ENCODE measurements around the gene RASAL3. TPM values are rescaled to one million over a fixed set of nuclear protein-coding genes. Genes with fewer than 3 reads are reported as not detected.

RASAL3 gene
- total and polyA plus RNA-seq, 2 of the 8 experiments (the other 6 are each of a cell fraction or from before 2014, with no cell fraction given), result 0.19 to 0.63 TPM

- no peak overlapping the region for H3K18ac ChIP-seq (ENCODE audit: extremely low read depth, low read length)
- POLR2A ChIA-PET (ENCODE audit: partially characterized antibody), result interaction anchor here (0.9 to 2.0 kb wide), 2 partner anchors 36 to 622 kb away, joined by 3 to 8 read pairs; partner anchors contain the start of genes AKAP8L and TPM4
- no peak overlapping the region for H4K5ac ChIP-seq (ENCODE audit: insufficient read length, low read depth, low read length)
- H3K4ac ChIP-seq (replicated peaks; ENCODE audit: insufficient read length, low read depth, low read length), result no peak overlapping the region
- H2BK12ac ChIP-seq (ENCODE audit: low read depth, low read length), result no peak overlapping the region; the same call in 1 of the 2 replicates
- no peak overlapping the region for H2AFZ ChIP-seq (ENCODE audit: low read length)
- CTCF ChIA-PET (ENCODE audit: partially characterized antibody), result interaction anchor here (0.6 to 5.7 kb wide), 8 partner anchors 10 to 255 kb away, joined by 3 to 35 read pairs (median 4); partner anchors contain the start of genes AKAP8L and RASAL3
- H3K9ac ChIP-seq (replicated peaks in 1 of 4; ENCODE audit: extremely low read depth in 1 of 4, low read depth in 3 of 4, low read length in 3 of 4), result no peak overlapping the region
- 90% methylated on average over 17 of the region's 17 CpGs; no CpG with 5 or more reads in 1 of the 2 experiments for WGBS, 2 experiments (ENCODE audit: extremely low coverage in 1 of 2, insufficient coverage in 1 of 2, insufficient read length in 1 of 2, insufficient replicate concordance in 2 of 2, low coverage in 1 of 2, low lambda C conversion rate in 2 of 2, missing lambda C conversion rate in 1 of 2)
- H3K23me2 ChIP-seq (ENCODE audit: low read depth, low read length), result peaks cover 21% of the 10 kb centered on the region; the same call in 1 of the 2 replicates
- no peak overlapping the region for H3K27ac ChIP-seq (ENCODE audit: low read depth, low read length)
- DNase-seq (ENCODE audit: low read depth in 1 of 2, low spot score in 2 of 2), result no peak
- no peak overlapping the region for H3K23ac ChIP-seq (ENCODE audit: insufficient read length)
- no peaks in the 10 kb centered on the region; a peak in 1 of 8 replicates for H3K36me3 ChIP-seq (ENCODE audit: control insufficient read depth in 2 of 4, insufficient read depth in 4 of 4, low read length in 3 of 4)
- H2AK5ac ChIP-seq (ENCODE audit: low read depth, low read length), result no peak overlapping the region
- H2BK15ac ChIP-seq (ENCODE audit: low read length), result 0 out of 2 replicates have a peak overlapping the region, but pooled peaks have one; percentile 34
- H3K14ac ChIP-seq (ENCODE audit: insufficient read length), result no peak overlapping the region
- H4K91ac ChIP-seq (replicated peaks; ENCODE audit: insufficient read length, low read length), result no peak overlapping the region
- H2BK5ac ChIP-seq (ENCODE audit: low read depth, low read length), result no peak overlapping the region
- H3K4me1 ChIP-seq (replicated peaks in 1 of 4; ENCODE audit: control insufficient read depth in 3 of 4, insufficient read depth in 4 of 4, low read length in 3 of 4), result peaks cover 0 to 21% (median 10%) of the 10 kb centered on the region in 4 experiments; a peak in 5 of 7 replicates
- H3K79me1 ChIP-seq (ENCODE audit: low read depth, low read length), result no peaks in the 10 kb centered on the region
- H3K27me3 ChIP-seq (replicated peaks in 1 of 4; ENCODE audit: control insufficient read depth in 3 of 4, extremely low read depth in 1 of 4, insufficient read depth in 3 of 4, low read length in 3 of 4), result peaks cover 20 to 63% (median 52%) of the 10 kb centered on the region in 4 experiments
- no peak overlapping the region for H3K4me3 ChIP-seq (ENCODE audit: extremely low read depth in 1 of 4, insufficient read depth in 2 of 4, low read depth in 3 of 4, low read length in 4 of 4)
- peak in 2 of 3 experiments; percentile 56 to 67; a peak in 2 of 4 replicates for TF ChIP-seq CTCF (IDR thresholded peaks at IDR 0.05; ENCODE audit: control extremely low read depth in 1 of 3, insufficient read depth in 1 of 3, low read depth in 1 of 3, low read length in 3 of 3)
- TF ChIP-seq KDM1A (IDR thresholded peaks at IDR 0.05; ENCODE audit: borderline replicate concordance, low read length), result no peak
- peaks cover 0 to 6% of the 10 kb centered on the region in 2 experiments for H4K20me1 ChIP-seq (replicated peaks in 1 of 2; ENCODE audit: control insufficient read depth in 1 of 2, insufficient read depth in 2 of 2, low read length in 2 of 2)
- H2BK120ac ChIP-seq (replicated peaks; ENCODE audit: low read depth, low read length), result no peak overlapping the region
- H4K8ac ChIP-seq (ENCODE audit: extremely low read depth, insufficient read depth, low read length), result no peak overlapping the region
- FAIRE-seq, result no peak
- H3K9me3 ChIP-seq (ENCODE audit: insufficient read depth in 2 of 2, low read depth in 1 of 2, low read length in 1 of 2), result no peaks in the 10 kb centered on the region
- no peak overlapping the region for H3K56ac ChIP-seq (replicated peaks; ENCODE audit: insufficient read length, low read depth, low read length)
- no peak overlapping the region for H2BK20ac ChIP-seq (ENCODE audit: low read length)
- no peaks in the 10 kb centered on the region for H3K79me2 ChIP-seq (ENCODE audit: control insufficient read depth in 1 of 2, insufficient read depth in 2 of 2, low read length in 2 of 2)
- H3K4me2 ChIP-seq (ENCODE audit: insufficient read depth in 1 of 2, low read depth in 2 of 2, low read length in 2 of 2), result peak overlapping the region in 1 of 2 experiments; percentile 61; a peak in 1 of 4 replicates
Measured at GRCh38 chr19:15453906-15454860, 10.2 kb downstream of the RASAL3 start.

Data from H1 (cell line).